ENCODE results near the gene HOOK2. TPM values are rescaled to one million over a fixed set of nuclear protein-coding genes. Genes with fewer than 3 reads are reported as not detected.

HOOK2 gene
- total RNA-seq, 1 experiment from 2014 or later, result 96.3 TPM

DNA sequence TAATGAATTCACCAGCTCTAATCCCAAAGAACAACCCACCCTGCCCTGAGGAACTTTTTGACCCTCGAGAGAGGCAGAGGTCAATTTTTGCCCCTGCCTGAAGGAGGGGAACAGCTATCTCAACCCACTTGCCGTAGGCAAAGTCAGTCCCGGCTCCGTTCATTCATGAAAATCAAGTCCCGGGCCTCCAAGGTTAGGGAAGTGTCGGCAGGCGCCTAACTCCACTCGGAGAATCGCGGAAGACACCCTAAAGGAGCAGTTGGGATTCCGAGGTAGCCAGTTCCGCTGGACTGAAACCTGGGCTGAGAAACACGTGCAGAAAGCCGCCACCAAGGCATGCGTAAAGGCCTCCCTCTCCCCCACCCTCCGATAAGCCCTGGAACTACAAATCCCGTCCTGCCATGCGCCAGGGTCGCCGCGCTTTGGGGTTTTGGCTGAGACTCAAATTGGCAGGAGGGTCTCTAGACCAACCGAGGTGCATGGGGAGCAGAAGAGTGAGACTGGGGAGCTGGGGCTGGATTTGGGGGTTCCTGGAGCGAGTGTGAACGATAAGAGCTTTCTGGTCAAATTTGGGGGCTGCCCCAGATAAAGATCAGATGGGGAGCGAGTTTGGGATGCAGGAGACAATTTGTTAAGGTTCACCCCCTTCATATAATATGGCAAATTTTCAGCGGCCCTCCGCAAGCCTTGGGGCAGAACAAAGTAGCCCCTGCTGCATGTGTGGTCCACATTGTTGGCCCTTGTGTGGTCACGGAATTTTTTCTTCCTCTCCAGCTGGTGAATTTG is 51.5 kb downstream of the HOOK2 start, which contains the start of gene TNPO2:
TSS of gene TNPO2 (minus strand) at position 292 of the 786 bp plus-strand sequence. CDS start 2,955 bp downstream, outside the sequence.
- H4K20me1 ChIP-seq (ENCODE audit: insufficient read depth), result no peaks in the 10 kb centered on the region
- intact Hi-C loops (cut with micrococcal nuclease), result no loop called here

DNA sequence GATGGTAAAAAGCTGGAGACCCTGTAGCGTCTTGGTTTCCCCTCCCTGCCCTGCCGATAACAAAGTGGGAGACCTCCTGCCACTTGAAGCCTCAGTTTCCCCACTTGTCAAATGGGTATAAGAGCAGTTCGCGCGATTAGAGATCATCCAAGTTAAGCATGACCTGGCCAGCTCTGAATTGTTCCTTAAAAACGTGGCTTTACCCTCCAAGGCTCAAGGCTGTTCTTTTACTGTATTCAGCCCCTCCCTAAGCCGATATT is 52.0 kb downstream of the HOOK2 start:
- peak overlapping the region; percentile 78 for H3K4me2 ChIP-seq (ENCODE audit: low read length)
- H3K9me2 ChIP-seq (ENCODE audit: insufficient read depth), result no peaks in the 10 kb centered on the region
- H2AFZ ChIP-seq (ENCODE audit: low read depth, low read length, poor library complexity, severe bottlenecking), result no peak overlapping the region
- no TSS peak for BruUV-seq (replicated peaks)
- DNase-seq (ENCODE audit: low read depth, low spot score), result no peak
- H3K9me3 ChIP-seq (ENCODE audit: control insufficient read depth in 1 of 2, insufficient read depth in 1 of 2, low read depth in 1 of 2, low read length in 2 of 2), result no peaks in the 10 kb centered on the region
- intact Hi-C loops (cut with micrococcal nuclease), result no loop called here
- no peaks in the 10 kb centered on the region for H4K20me1 ChIP-seq (ENCODE audit: insufficient read depth)
- TF ChIP-seq YY1 (IDR thresholded peaks at IDR 0.05; ENCODE audit: extremely low read depth, insufficient replicate concordance, low read depth, low read length), result no peak
- TF ChIP-seq ZFX (IDR thresholded peaks at IDR 0.05), result no peak
- no peak for TF ChIP-seq RAD21 (IDR thresholded peaks at IDR 0.05; ENCODE audit: low read depth)
- TF ChIP-seq POLR2A (IDR thresholded peaks at IDR 0.05; ENCODE audit: borderline replicate concordance, extremely low read depth, insufficient read depth, insufficient read length), result no peak
- no peak for TF ChIP-seq SP1 (IDR thresholded peaks at IDR 0.05; ENCODE audit: low read depth)
- TF ChIP-seq JUND (IDR thresholded peaks at IDR 0.05), result no peak
- no peak for TF ChIP-seq CEBPB (IDR thresholded peaks at IDR 0.05; ENCODE audit: low read depth)
- no peaks in the 10 kb centered on the region for H3K27me3 ChIP-seq (ENCODE audit: insufficient read depth, low read length)
- H3K4me3 ChIP-seq (replicated peaks in 1 of 2; ENCODE audit: low read depth in 1 of 2, low read length in 2 of 2), result peak overlapping the region; percentile 82 to 93
- ChIA-PET RAD21 (ENCODE audit: low non-redundant PET in 1 of 2, low total read pairs in 2 of 2, uncharacterized antibody in 2 of 2, unreplicated experiment in 2 of 2) (interaction anchor here (0.5 to 1.0 kb wide), 2 partner anchors 11 to 50 kb away, joined by 3 to 5 read pairs; no protein-coding TSS in a partner anchor), POLR2A (interaction anchor here (0.5 to 3.9 kb wide), 5 partner anchors 10 to 404 kb away, joined by 3 to 32 read pairs (median 15); partner anchors contain the start of genes DHPS, GET3 and JUNB), CTCF (interaction anchor here (0.5 to 3.0 kb wide), 5 partner anchors 10 to 125 kb away, joined by 4 to 17 read pairs (median 4); partner anchors contain the start of gene TRIR)
- H3K4me1 ChIP-seq (ENCODE audit: control insufficient read depth in 1 of 2, insufficient read depth in 2 of 2, low read length in 2 of 2), result peaks cover 0 to 41% of the 10 kb centered on the region in 2 experiments; a peak in 3 of 4 replicates
- peak overlapping the region; percentile 88 for H3K27ac ChIP-seq (ENCODE audit: low read depth, low read length)
- H3K9ac ChIP-seq (ENCODE audit: low read length), result peak overlapping the region; percentile 93
- no peak for ATAC-seq
- H3K36me3 ChIP-seq (ENCODE audit: control insufficient read depth in 1 of 2, insufficient read depth in 2 of 2, low read length in 2 of 2), result peaks cover 8 to 20% of the 10 kb centered on the region in 2 experiments; a peak in 3 of 4 replicates
- H3K79me2 ChIP-seq (ENCODE audit: insufficient read depth, low read length), result peaks cover 53% of the 10 kb centered on the region

More for the DNA sequence above, 51.5 kb downstream of the HOOK2 start, which contains the start of gene TNPO2:
- H3K27ac ChIP-seq (ENCODE audit: low read depth, low read length), result peak within 1 kb of the TSS; percentile 88
- peak within 1 kb of the TSS; percentile 93 for H3K9ac ChIP-seq (ENCODE audit: low read length)
- H3K9me2 ChIP-seq (ENCODE audit: insufficient read depth), result no peaks in the 10 kb centered on the region
- BruUV-seq (replicated peaks), result no TSS peak
- H3K27me3 ChIP-seq (ENCODE audit: insufficient read depth, low read length), result no peaks in the 10 kb centered on the region
- peak within 1 kb of the TSS; percentile 78 for H3K4me2 ChIP-seq (ENCODE audit: low read length)
- H3K4me3 ChIP-seq (replicated peaks in 1 of 2; ENCODE audit: low read depth in 1 of 2, low read length in 2 of 2), result peak within 1 kb of the TSS; percentile 82 to 93
- no peak for TF ChIP-seq JUND (IDR thresholded peaks at IDR 0.05)
- TF ChIP-seq ELF1 (IDR thresholded peaks at IDR 0.05; ENCODE audit: borderline replicate concordance, low read depth), result no peak
- TF ChIP-seq, protein P1, sequence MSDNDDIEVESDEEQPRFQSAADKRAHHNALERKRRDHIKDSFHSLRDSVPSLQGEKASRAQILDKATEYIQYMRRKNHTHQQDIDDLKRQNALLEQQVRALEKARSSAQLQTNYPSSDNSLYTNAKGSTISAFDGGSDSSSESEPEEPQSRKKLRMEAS (IDR thresholded peaks at IDR 0.05), result peak; percentile 89
- TF ChIP-seq POLR2A (IDR thresholded peaks at IDR 0.05; ENCODE audit: borderline replicate concordance, extremely low read depth, insufficient read depth, insufficient read length), result no peak
- peaks cover 48% of the 10 kb centered on the region for H3K79me2 ChIP-seq (ENCODE audit: insufficient read depth, low read length)
- ChIA-PET CTCF (interaction anchor here (1.2 to 3.0 kb wide), 3 partner anchors 10 to 124 kb away, joined by 4 to 17 read pairs (median 6); partner anchors contain the start of gene TRIR), RAD21 (ENCODE audit: low non-redundant PET in 1 of 2, low total read pairs in 2 of 2, uncharacterized antibody in 2 of 2, unreplicated experiment in 2 of 2) (interaction anchor here in 1 of 2 experiments (0.6 kb wide), 1 partner anchor 146 kb away, joined by 4 read pairs; no protein-coding TSS in a partner anchor), POLR2A (interaction anchor here (1.5 to 3.9 kb wide), 3 partner anchors 10 to 68 kb away, joined by 8 to 32 read pairs (median 23); partner anchors contain the start of genes DHPS and JUNB)
- peaks cover 8 to 19% of the 10 kb centered on the region in 2 experiments; a peak in 3 of 4 replicates for H3K36me3 ChIP-seq (ENCODE audit: control insufficient read depth in 1 of 2, insufficient read depth in 2 of 2, low read length in 2 of 2)
- no peaks in the 10 kb centered on the region for H3K9me3 ChIP-seq (ENCODE audit: control insufficient read depth in 1 of 2, insufficient read depth in 1 of 2, low read depth in 1 of 2, low read length in 2 of 2)
- no peak within 1 kb of the TSS for H2AFZ ChIP-seq (ENCODE audit: low read depth, low read length, poor library complexity, severe bottlenecking)
- DNase-seq (ENCODE audit: low read depth, low spot score), result peak; percentile 24
- peaks cover 0 to 38% of the 10 kb centered on the region in 2 experiments; a peak in 3 of 4 replicates for H3K4me1 ChIP-seq (ENCODE audit: control insufficient read depth in 1 of 2, insufficient read depth in 2 of 2, low read length in 2 of 2)
- ATAC-seq, result peak; percentile 35

Data from HCT116 (cell line).